Liver (tissue), 3 donors: ENCODE results near the gene ABCB9.

Experiments used
- FOXA1 ChIP-seq: IDR thresholded peaks from 2 replicates; pipeline ENCODE4 v1.6.1; 2016; ENCODE audit warnings: antibody characterized with exemption
- JUND ChIP-seq, 2 donors: IDR thresholded peaks; 2 replicates each; pipeline ENCODE4 v1.6.1; 2016; ENCODE audit warnings: antibody characterized with exemption in 2 of 2
- RAD21 ChIP-seq, 2 donors: IDR thresholded peaks; 2 replicates each; pipeline ENCODE4 v1.6.1; 2016; ENCODE audit warnings: antibody characterized with exemption in 2 of 2, mild to moderate bottlenecking in 2 of 2
- YY1 ChIP-seq: IDR thresholded peaks from 2 replicates; pipeline ENCODE4 v1.6.1; 2016; ENCODE audit warnings: antibody characterized with exemption, mild to moderate bottlenecking
- TF ChIP-seq, protein P1 (sequence below): fragments of 150-350 bp; IDR thresholded peaks from 2 replicates; pipeline ENCODE4 v1.5.1; 2017; ENCODE audit warnings: improper control_type of control experiment, low read depth, low read length; ENCODE audit not compliant: missing input control
- donor health status: healthy.
- donor health status: healthy.

DNA sequence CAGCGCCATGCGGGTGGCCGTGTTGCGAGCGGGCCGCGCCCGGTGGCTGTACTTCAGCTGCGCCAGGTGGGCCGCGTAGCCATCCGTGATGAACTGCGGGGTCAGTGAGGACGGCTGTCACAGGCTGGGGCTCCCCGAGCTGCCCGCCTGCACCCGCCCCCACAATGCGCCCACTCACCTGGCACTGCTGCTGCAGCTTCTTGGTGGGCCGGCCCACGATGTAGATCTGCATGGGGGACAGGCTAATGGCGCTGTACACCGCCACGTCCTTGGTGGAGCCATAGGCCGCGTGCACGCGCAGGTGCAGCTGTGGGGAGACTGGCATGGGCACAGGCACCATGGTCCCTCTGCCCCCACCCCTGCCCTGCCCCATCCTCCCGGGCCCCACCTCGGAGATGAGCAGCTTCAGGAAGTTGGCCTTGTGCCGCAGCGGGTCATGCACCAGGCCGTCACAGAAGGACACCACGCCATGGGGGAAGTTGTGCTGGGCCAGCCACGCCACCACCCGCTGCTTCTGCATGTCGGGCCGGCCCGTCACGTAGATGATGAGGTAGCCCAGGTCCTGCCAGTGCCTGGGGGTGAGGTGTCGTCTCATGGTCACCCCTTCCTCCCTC lies 20.1 kb upstream of the ABCB9 start:
- TF ChIP-seq, protein P1, sequence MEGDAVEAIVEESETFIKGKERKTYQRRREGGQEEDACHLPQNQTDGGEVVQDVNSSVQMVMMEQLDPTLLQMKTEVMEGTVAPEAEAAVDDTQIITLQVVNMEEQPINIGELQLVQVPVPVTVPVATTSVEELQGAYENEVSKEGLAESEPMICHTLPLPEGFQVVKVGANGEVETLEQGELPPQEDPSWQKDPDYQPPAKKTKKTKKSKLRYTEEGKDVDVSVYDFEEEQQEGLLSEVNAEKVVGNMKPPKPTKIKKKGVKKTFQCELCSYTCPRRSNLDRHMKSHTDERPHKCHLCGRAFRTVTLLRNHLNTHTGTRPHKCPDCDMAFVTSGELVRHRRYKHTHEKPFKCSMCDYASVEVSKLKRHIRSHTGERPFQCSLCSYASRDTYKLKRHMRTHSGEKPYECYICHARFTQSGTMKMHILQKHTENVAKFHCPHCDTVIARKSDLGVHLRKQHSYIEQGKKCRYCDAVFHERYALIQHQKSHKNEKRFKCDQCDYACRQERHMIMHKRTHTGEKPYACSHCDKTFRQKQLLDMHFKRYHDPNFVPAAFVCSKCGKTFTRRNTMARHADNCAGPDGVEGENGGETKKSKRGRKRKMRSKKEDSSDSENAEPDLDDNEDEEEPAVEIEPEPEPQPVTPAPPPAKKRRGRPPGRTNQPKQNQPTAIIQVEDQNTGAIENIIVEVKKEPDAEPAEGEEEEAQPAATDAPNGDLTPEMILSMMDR = no peak
- TF ChIP-seq YY1 = no peak
- no peak for TF ChIP-seq RAD21 (IDR thresholded peaks at IDR 0.05)
- no peak for TF ChIP-seq JUND (IDR thresholded peaks at IDR 0.05)
- no peak for TF ChIP-seq FOXA1
